Kidney (tissue), 14 donors: ENCODE data around the gene EID3. TPM values are rescaled to one million over a fixed set of nuclear protein-coding genes. Genes with fewer than 3 reads are reported as not detected.

ENCODE experiments used
- DNase-seq, 5 donors: peaks; one replicate each; pipeline ENCODE4 v3.0.0-alpha.2; 2013 to 2020
- FAIRE-seq: peaks from 2 replicates; lab custom pipeline; 2012; peaks lifted over from hg19 to GRCh38; lab: Jason Lieb, UNC
- H3K27ac ChIP-seq, 2 donors: one replicate each; pipeline ENCODE4 v1.7.0; 2013; ENCODE audit warnings: low read depth in 2 of 2, low read length in 2 of 2, inconsistent platforms in 1 of 2
- H3K27me3 ChIP-seq: one replicate; pipeline ENCODE4 v1.7.1; 2013; ENCODE audit warnings: low read length, inconsistent platforms; ENCODE audit not compliant: control insufficient read depth, insufficient read depth
- H3K36me3 ChIP-seq, 3 donors: one replicate each; pipeline versions ENCODE4 v1.7.0 to v1.7.1; 2013; ENCODE audit warnings: low read length in 3 of 3, control low read depth in 1 of 3, inconsistent platforms in 1 of 3; ENCODE audit not compliant: insufficient read depth in 3 of 3, control insufficient read depth in 2 of 3
- H3K4me1 ChIP-seq, 3 donors: one replicate each; pipeline versions ENCODE4 v1.7.0 to v1.7.1; 2013; ENCODE audit warnings: low read length in 3 of 3, inconsistent platforms in 1 of 3, low read depth in 1 of 3; ENCODE audit not compliant: control insufficient read depth in 2 of 3, insufficient read depth in 2 of 3
- H3K4me3 ChIP-seq, 3 donors: one replicate each; pipeline versions ENCODE4 v1.7.0 to v1.8.1; 2013; ENCODE audit warnings: low read length in 3 of 3, control low read depth in 1 of 3, inconsistent platforms in 1 of 3
- H3K9ac ChIP-seq, 3 donors: one replicate each; pipeline versions ENCODE4 v1.7.0 to v1.7.1; 2013; ENCODE audit warnings: low read length in 3 of 3, control low read depth in 1 of 3, inconsistent platforms in 1 of 3
- H3K9me3 ChIP-seq, 3 donors: one replicate each; pipeline versions ENCODE4 v1.7.0 to v1.7.1; 2013; ENCODE audit warnings: low read length in 3 of 3, control low read depth in 1 of 3, inconsistent platforms in 1 of 3; ENCODE audit not compliant: control insufficient read depth in 2 of 3, insufficient read depth in 1 of 3
- CTCF ChIP-seq: IDR thresholded peaks from 3 replicates; pipeline ENCODE4 v1.5.1; 2012; ENCODE audit warnings: mild to moderate bottlenecking, moderate library complexity, borderline replicate concordance; ENCODE audit not compliant: insufficient read depth; ENCODE audit errors: extremely low read depth
- intact Hi-C: fragments of 100-400 bp; cut with DNase I; formaldehyde crosslinking; loops from one replicate; pipeline ENCODE4 v1.11.1; 2022
- polyA plus RNA-seq: library from polyadenylated mRNA; stranded (reverse); fragments of 350-450 nt; fragmentation: Illumina TruSeq; extraction: RNeasy Lipid Tissue Mini Kit (QIAGEN cat#74804); gene quantifications from one replicate; pipeline ENCODE4 v1.2.3, GENCODE V29; 2014; ENCODE audit warnings: low read depth, low replicate concordance; ENCODE audit not compliant: insufficient read depth
- total RNA-seq: library from RNA; stranded (reverse); fragmentation: NEBNext Ultra II Directional; extraction: Animal tissue kit (Norgen Biotek cat#: 25700); gene quantifications from one replicate; pipeline ENCODE4 v1.2.1, GENCODE V29; 2021
- donor health status: control.
- donor health status: control.
- donor health status: control.
- donor health status: control.
- donor health status: control.
- donor health status: DM: yes; HTN: yes; CAD: no.
- donor health status: Normal renal cell carcinoma (clear cell type).

Gene EID3
- total and polyA plus RNA-seq, 2 donors from 2014 or later, result 0.90 to 5.0 TPM

- H3K4me3 ChIP-seq, result peak overlapping the region in 1 of 3 donors; percentile 87
- peak overlapping the region; percentile 92 to 97 for H3K27ac ChIP-seq
- no peak for TF ChIP-seq CTCF
- DNase-seq (peak in 1 of 5 donors; percentile 11), FAIRE-seq (no peak)
- intact Hi-C loops, result no loop called here
- H3K27me3 ChIP-seq, result no peaks in the 10 kb centered on the region
- no peaks in the 10 kb centered on the region for H3K36me3 ChIP-seq
- no peaks in the 10 kb centered on the region for H3K9me3 ChIP-seq
- peaks cover 0 to 13% (median 11%) of the 10 kb centered on the region in 3 donors for H3K4me1 ChIP-seq
- peak overlapping the region in 1 of 3 donors; percentile 72 for H3K9ac ChIP-seq
These were observed 17.6 kb upstream of the EID3 start for GRCh38 chr12:104285740-104286515.

GRCh38 chr12:104286516-104287482 is 16.7 kb upstream of the EID3 start:
- intact Hi-C loops, result no loop called here
- Histone ChIP-seq H3K4me3 (peak overlapping the region; percentile 87 to 94 (median 92)), H3K4me1 (peaks cover 0 to 13% (median 11%) of the 10 kb centered on the region in 3 donors), H3K9ac (peak overlapping the region; percentile 72 to 89 (median 88)), H3K27me3 (no peaks in the 10 kb centered on the region), H3K36me3 (no peaks in the 10 kb centered on the region), H3K9me3 (no peaks in the 10 kb centered on the region), H3K27ac (peak overlapping the region; percentile 92 to 97)
- DNase-seq (peak; percentile 93 to 98 (median 96)), FAIRE-seq (peak; percentile 52)
- peak; percentile 16 for TF ChIP-seq CTCF

GRCh38 chr12:104288635-104289274 is 14.8 kb upstream of the EID3 start:
- no peak for FAIRE-seq

More at GRCh38 chr12:104288635-104289274, 14.8 kb upstream of the EID3 start:
- Histone ChIP-seq H3K4me3 (peak overlapping the region; percentile 87 to 94 (median 92)), H3K4me1 (peaks cover 0 to 13% (median 11%) of the 10 kb centered on the region in 3 donors), H3K9me3 (no peaks in the 10 kb centered on the region), H3K36me3 (peaks cover 0 to 5% (median 0%) of the 10 kb centered on the region in 3 donors), H3K27ac (peak overlapping the region; percentile 63 to 75), H3K9ac (peak overlapping the region; percentile 63 to 72 (median 69)), H3K27me3 (no peaks in the 10 kb centered on the region)
- peak; percentile 89 to 94 (median 93) for DNase-seq
- intact Hi-C loops, result no loop called here
- TF ChIP-seq CTCF, result no peak
